Panc1 (cell line): ENCODE data around the gene PGA4.

Source experiments
- CTCF ChIP-seq: fragments of 450-650 bp; IDR thresholded peaks from 2 replicates; pipeline ENCODE4 v1.5.1; 2017; ENCODE audit warnings: mild to moderate bottlenecking
- SIN3A ChIP-seq: IDR thresholded peaks from 2 replicates; pipeline ENCODE4 v1.6.1; 2012; ENCODE audit warnings: low read depth, mild to moderate bottlenecking, low read length, moderate library complexity, borderline replicate concordance; ENCODE audit not compliant: insufficient read depth

GRCh38 chr11:61266602-61267001 is 44.5 kb downstream of the PGA4 start:
- TF ChIP-seq SIN3A (no peak), CTCF (no peak)
